Astrocyte of the hippocampus (primary cell): ENCODE measurements around the gene CNTNAP5.

Experiments
- DNase-seq: peaks from one replicate; pipeline ENCODE4 v3.0.0; 2011; ENCODE audit warnings: low read depth, low spot score

Gene CNTNAP5

GRCh38 chr2:124683536-124684428 is 658.7 kb downstream of the CNTNAP5 start:
- DNase-seq: no peak

- DNase-seq: no peak
These were observed 664.3 kb downstream of the CNTNAP5 start for GRCh38 chr2:124689348-124689747.

- DNase-seq: no peak
These were observed 667.1 kb downstream of the CNTNAP5 start for GRCh38 chr2:124692216-124692615.

- no peak for DNase-seq
These were observed 667.6 kb downstream of the CNTNAP5 start for GRCh38 chr2:124692707-124693106.

GRCh38 chr2:124693156-124693555 is 668.1 kb downstream of the CNTNAP5 start:
- no peak for DNase-seq

GRCh38 chr2:124698979-124699565 is 674.0 kb downstream of the CNTNAP5 start:
- no peak for DNase-seq

- no peak for DNase-seq
These were observed 677.7 kb downstream of the CNTNAP5 start for GRCh38 chr2:124702777-124703176.

- no peak for DNase-seq
These were observed 679.2 kb downstream of the CNTNAP5 start for GRCh38 chr2:124704071-124704925.

GRCh38 chr2:124708661-124709060 is 683.6 kb downstream of the CNTNAP5 start:
- DNase-seq: no peak

- no peak for DNase-seq
These were observed 688.9 kb downstream of the CNTNAP5 start for GRCh38 chr2:124713969-124714368.

- no peak for DNase-seq
These were observed 700.1 kb downstream of the CNTNAP5 start for GRCh38 chr2:124725187-124725586.

- DNase-seq: no peak
These were observed 715.5 kb downstream of the CNTNAP5 start for GRCh38 chr2:124740636-124741035.

- DNase-seq: no peak
These were observed 728.8 kb downstream of the CNTNAP5 start for GRCh38 chr2:124753842-124754241.

GRCh38 chr2:124755386-124755785 is 730.3 kb downstream of the CNTNAP5 start:
- no peak for DNase-seq

GRCh38 chr2:124756048-124756447 is 731.0 kb downstream of the CNTNAP5 start:
- no peak for DNase-seq

- no peak for DNase-seq
These were observed 737.3 kb downstream of the CNTNAP5 start for GRCh38 chr2:124762388-124762787.

GRCh38 chr2:124763611-124764010 is 738.5 kb downstream of the CNTNAP5 start:
- no peak for DNase-seq

GRCh38 chr2:124774781-124775180 is 749.7 kb downstream of the CNTNAP5 start:
- DNase-seq: no peak

- DNase-seq: no peak
These were observed 751.2 kb downstream of the CNTNAP5 start for GRCh38 chr2:124776332-124776731.

- DNase-seq: no peak
These were observed 753.0 kb downstream of the CNTNAP5 start for GRCh38 chr2:124778076-124778475.

GRCh38 chr2:124796647-124797046 is 771.6 kb downstream of the CNTNAP5 start:
- no peak for DNase-seq

GRCh38 chr2:124797049-124797448 is 772.0 kb downstream of the CNTNAP5 start:
- DNase-seq: no peak
